Endometrial microvascular endothelial cells (primary cell): Measurements from ENCODE around the gene PIM3. TPM values are rescaled to one million over a fixed set of nuclear protein-coding genes. Genes with fewer than 3 reads are reported as not detected.

ENCODE experiments used
- in situ Hi-C: cut with HindIII; loops from 2 replicates; pipeline ENCODE4 v1.10.0; 2017; ENCODE audit warnings: low sequenced_read_pairs, low pct_unique_long_range_greater_than_20kb; ENCODE audit errors: inconsistent ontology term
- total RNA-seq: library from RNA; depleted of rRNA; stranded (reverse); fragments of >200 nt; gene quantifications from one replicate; pipeline ENCODE4 v1.2.3, GENCODE V29; 2015; ENCODE audit errors: inconsistent ontology term

Gene PIM3
- total RNA-seq, 1 donor from 2014 or later: 45.4 TPM

GRCh38 chr22:49951678-49951985, 8.9 kb upstream of the PIM3 start:
- in situ Hi-C loops: no loop called here

GRCh38 chr22:49951986-49952896, 8.3 kb upstream of the PIM3 start:
- in situ Hi-C loops: no loop called here

DNA sequence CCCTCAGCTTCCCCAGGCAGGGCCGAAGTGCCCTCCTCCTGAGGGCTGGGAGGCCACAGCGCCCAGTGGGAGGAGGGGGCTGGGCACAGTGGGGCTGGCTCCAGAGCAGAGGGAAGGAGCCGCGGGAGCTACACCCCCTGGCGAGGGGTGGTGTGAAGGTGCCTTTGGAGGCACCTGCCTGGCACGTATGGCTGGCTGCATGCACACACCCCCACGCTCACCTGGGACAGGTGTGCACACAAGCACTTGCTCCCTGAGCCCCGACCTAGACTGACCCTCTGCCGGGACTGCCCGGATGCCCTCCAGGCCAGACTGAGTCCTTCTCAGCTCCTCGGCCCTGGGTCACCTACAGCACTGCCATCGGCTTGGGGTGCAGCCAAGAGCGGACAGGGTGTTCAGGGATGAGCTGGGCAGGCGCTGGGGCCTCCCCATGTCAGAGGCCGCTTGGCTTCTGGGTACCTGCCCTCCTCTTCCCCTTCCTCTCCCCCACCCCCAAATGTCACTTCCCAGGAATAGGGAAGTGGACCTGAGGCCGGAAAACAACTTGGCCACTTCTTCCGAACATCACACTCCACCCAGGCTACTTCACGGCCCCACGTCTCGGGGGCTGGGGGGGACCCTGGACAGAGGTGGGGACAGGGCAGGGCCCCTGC, 7.4 kb upstream of the PIM3 start:
- in situ Hi-C loops: no loop called here

DNA sequence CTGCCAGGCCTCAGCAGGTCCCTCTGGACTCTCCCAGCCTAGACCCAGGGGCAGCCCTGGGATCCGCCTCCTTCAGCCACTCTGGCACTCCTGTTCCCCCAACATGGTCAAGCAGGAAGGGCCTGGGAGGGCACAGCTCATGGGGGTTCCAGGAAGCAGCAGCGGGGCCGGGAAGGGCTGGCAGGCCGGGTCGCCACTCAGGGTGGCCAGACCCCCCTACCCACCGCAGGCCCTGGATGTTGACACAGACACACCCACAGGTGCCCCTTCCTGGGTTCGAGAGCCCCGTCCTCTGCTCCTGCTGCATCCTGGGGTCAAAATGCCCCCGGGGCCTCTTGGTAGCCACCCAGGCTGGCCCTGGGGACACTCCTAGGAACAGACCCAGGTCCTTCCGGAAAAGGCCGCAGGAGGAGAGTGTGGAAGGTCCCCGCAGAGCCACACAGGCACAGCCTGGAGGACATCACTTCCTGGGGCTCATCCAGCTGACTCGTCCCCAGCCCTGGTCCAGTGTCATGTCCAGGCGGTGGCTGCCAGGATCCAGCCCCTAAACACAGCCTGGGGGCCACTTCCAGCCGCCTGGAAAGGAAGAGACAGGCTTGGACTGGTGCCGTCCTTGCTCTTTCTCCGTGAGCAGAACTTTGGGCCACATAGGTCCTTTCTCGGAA, 6.8 kb upstream of the PIM3 start:
- in situ Hi-C loops: no loop called here

DNA sequence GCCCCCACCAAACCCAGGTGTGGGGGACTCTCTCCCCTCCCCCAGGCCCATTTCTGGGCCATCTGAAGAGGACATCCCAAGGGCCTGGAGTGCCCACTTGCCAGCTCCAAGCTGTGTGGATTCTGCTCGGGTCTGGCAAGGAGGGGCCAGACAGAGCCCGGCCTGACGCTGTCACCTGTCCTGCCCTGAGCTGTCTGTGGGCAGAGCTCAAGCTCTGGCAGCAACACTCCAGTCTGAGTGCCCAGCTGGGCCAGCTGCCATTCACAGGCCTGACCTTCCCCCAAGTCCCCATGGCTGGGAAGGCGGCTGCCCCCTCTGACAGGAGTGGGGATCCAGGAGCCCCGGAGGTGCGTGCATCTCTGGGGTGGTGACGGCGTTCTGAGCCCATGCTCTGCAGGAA, 6.2 kb upstream of the PIM3 start:
- in situ Hi-C loops: no loop called here

DNA sequence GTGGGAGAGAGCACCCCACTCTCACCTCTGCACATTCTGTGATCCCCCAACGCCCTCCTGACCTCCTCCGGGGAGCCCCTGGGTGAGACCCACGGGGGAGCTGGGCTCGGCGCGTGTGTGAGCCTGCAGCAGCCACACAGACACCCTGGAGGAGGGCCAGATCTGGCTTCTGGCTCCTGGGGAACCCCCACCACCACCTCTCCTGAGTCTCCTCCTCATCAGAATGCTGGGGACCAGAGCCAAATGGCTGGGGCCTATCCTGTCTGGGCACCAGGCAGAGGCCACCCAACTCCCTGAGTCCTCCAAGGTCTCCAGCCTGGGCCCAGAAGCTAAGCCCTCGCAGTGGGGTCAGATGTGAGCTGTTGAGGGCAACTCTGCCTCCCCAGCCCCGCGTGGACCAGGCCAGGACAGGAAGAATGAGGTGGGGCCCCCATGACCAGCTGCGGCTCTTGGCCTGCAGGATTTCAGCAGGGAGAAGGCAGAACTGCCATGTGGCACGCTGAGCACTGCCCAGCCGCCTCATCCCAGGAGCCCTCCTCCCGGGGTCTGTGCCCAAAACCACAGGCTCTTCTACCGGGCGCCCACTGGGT, 5.5 kb upstream of the PIM3 start:
- in situ Hi-C loops: no loop called here

DNA sequence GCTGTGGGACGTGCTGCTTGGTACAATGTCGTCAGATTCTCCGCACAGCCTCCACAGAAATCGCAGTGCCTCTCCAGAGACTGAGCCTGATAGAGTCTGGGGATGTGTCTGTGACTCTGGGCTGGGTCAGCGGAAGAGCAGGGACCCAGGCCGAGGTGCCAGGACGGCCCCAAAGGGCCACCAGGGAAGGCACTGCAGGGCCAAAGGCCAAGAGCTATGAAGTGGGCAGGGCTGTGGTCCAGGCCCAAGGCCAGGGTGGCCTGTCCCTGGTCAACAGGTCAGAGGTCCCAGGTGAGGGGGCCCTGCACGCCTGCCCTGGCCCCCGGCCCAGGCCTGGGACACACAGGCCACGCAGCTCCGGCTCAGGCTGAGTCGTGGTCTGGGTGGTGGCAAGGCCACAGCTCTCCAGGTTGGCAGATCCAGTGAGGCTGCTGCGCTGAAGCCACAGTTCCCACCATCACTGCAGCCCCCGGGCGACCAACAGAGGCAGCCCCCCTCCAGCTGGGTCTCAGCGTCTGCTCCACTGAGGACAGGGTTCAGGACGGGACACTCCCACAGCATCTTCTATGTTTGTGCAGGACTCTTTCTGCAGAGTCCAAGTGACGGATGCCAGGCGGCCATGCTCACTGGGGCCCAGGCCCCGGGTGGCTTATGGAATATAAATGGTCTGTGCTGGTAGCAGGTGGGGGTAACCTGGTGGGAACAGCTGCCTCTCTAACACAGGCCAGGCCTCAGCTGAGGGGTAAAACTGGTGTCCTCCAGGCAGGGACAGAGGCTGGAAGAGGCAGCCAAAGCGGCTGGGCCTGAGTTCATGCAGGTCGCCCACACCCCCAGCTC, 4.8 kb upstream of the PIM3 start:
- in situ Hi-C loops: no loop called here

- in situ Hi-C loops: no loop called here
Measured at GRCh38 chr22:49956418-49956770, 4.2 kb upstream of the PIM3 start.

DNA sequence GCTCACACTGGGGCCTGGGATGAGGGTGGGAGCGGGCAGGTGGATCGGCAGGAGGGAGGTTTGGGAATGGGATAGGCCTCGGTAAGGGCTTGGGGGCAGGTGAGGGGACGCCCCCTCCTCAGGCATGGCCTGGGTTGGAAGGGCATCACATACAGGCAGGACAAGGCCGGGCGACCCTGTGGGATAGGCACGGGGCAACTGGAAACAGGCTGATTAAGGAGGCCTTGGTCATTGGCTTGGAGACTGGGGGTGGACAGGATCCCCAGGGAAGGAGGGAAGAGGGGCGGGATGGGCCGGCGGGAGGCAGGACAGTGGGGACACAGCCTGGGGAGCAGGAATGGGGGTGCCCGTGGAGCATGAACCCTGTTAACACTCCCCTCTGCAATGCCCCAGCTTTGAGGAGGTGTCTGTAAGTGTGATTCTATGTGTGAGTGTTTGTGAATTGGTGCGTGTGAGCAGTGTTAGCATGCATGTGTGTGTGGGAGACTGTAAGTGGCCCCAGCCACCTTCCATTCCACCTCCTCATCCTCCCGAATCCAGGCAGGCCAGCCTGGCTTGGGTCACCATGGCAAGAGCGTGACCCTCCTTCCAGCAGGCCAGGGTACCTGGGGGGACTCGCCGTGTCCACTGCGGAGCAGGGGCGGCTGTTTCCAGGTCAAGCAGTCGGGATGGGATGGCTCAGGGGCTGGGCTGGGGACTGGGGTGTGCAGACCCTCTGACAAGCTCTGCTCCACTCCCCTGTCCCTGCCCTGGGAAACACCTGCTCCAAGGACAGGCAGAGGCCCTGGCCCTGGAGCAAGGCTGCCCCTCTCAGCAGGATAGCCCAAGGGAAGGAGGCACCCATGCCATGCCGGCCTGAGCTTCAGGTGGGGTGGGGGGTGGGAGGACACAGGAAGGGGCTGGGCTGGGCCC, 3.4 kb upstream of the PIM3 start:
- in situ Hi-C loops: no loop called here

- in situ Hi-C loops: no loop called here
Measured at GRCh38 chr22:49957826-49958365, 2.7 kb upstream of the PIM3 start.

DNA sequence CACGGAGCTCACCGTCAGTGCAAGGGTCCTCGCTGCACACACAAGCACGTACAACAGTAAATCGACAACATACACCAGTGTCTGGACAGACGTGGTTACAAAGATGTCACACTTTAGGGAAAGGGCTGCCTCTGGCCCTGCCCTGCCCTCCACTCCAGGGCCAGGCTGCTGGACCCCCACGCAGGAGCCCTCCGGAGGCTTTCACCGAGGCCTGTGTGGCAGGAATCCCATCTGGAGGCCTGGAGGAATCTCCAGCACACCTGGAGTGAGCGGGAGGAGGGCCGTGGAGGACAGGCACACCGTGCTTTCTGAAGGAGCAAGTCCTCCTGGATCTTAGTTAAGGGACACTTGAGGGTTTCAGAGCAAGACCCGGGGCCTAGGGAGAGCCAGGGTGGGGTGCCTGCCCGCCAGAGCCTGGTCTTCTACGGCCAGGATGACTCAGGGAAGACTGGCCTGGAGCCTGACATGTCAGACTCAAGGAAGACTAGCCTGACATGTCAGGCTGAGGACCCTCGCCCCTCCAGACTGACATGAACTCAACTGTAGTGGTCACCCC, 2.1 kb upstream of the PIM3 start:
- in situ Hi-C loops: no loop called here

DNA sequence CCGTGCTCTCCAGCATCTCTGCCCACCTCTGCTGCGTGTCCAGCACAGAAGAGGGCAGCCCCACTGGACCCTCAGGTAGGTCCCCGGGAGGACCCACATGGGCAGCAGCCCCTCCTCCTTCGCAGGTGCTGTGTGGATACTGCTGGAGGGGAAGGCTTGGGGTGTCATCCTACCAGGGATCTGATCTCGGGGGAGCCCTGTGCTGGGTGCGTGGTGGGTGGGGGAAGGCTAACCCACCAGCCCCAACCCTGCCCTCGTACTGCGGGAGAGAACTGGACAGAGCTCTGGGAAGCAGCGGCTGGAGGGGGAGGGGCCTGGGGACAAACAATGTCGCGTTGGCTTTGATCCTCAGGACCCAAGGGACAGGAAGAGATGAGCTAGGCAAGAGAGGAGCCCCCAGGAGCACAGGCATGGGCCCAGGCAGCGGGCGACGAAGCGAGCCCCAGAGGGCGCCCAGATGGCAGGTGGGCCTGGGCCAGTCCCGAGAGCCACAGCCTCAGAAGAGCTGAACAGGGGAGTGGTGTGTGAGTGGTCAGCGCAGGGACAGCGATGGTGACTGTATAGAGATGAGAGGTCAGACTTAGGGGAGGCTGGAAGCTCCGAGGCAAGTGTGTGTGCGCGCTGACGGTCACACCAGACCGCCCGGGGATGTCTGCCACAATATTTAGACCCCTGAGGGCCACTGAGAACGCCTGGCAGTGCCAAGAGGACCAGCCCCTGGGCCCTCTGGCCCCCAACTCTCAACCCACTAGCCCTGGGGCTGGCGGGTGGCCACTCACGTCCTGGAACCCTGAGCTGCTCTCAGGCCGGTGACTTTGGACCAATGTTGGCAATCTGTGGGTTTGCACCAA, 1.4 kb upstream of the PIM3 start:
- in situ Hi-C loops: no loop called here

DNA sequence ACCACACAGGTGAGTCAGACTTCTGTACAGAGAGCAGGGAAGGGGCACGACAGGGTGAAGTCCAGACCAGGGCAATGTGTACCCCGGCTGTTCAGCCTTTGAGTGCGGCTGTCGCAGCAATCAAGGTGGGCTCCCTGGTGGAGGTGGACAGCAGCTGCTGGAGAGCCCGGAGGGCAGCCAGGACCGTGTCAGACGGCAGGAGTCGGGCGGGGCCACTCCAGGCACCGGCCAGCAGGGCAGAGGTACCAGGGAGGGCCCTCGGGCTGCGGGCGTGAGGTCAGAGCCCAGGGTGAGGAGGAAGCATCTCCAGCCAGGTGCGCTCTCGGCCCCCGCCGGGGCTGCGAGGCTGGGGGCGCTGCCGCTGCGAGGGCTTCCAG, 802 bp upstream of the PIM3 start:
- in situ Hi-C loops: no loop called here

DNA sequence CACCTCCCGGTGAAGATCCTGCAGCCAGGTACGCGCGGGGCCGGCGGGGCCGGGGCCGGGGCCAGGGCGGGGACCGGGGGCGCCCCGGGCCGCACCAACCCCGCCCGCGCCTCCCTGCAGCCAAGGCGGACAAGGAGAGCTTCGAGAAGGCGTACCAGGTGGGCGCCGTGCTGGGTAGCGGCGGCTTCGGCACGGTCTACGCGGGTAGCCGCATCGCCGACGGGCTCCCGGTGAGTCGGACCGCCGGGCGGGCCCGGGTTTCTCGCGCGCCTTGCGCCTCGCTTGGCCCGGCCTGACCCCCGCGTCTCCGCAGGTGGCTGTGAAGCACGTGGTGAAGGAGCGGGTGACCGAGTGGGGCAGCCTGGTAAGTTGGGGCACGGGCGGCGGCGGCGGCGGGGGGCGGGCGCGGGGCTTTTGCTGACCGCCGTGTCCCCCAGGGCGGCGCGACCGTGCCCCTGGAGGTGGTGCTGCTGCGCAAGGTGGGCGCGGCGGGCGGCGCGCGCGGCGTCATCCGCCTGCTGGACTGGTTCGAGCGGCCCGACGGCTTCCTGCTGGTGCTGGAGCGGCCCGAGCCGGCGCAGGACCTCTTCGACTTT, 531 bp downstream of the PIM3 start:
- in situ Hi-C loops: no loop called here

DNA sequence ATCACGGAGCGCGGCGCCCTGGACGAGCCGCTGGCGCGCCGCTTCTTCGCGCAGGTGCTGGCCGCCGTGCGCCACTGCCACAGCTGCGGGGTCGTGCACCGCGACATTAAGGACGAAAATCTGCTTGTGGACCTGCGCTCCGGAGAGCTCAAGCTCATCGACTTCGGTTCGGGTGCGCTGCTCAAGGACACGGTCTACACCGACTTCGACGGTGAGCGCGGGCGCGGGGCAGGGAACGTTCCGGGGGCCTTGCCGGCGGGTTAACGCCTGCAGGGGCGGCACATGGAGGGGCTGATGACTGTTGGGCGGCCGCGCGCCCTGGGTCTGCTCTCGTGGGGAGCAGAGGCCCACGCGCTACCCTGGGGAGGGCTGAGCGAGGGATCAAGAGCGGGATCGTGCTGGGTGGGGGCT, 1.0 kb downstream of the PIM3 start:
- in situ Hi-C loops: no loop called here

GRCh38 chr22:49962012-49962750, 1.6 kb downstream of the PIM3 start:
- in situ Hi-C loops: no loop called here
